Mesothelial cell of epicardium (in vitro differentiated cells): Measurements from ENCODE around the gene KRT27. TPM values are rescaled to one million over a fixed set of nuclear protein-coding genes. Genes with fewer than 3 reads are reported as not detected.
"Not testable (repeated sequence)": the region's sequence is repeated elsewhere in the genome, so short reads cannot be mapped to it uniquely, and the experiment has no call there.

Experiments
- DNase-seq, 2 experiments: peaks; one replicate each; pipeline ENCODE4 v3.0.0; 2021; ENCODE audit warnings: low spot score in 2 of 2; ENCODE audit not compliant: unreplicated experiment in 2 of 2
- H3K27ac Mint-ChIP-seq: 2 replicates; pipeline ENCODE4 v1.8.0; 2021; ENCODE audit warnings: mixed read lengths
- H3K27me3 Mint-ChIP-seq: 2 replicates; pipeline ENCODE4 v1.8.0; 2021; ENCODE audit warnings: low read depth, mixed read lengths
- H3K36me3 Mint-ChIP-seq: 2 replicates; pipeline ENCODE4 v1.8.0; 2021; ENCODE audit warnings: mixed read lengths
- H3K4me1 Mint-ChIP-seq: 2 replicates; pipeline ENCODE4 v1.8.0; 2021; ENCODE audit warnings: mixed read lengths
- H3K4me3 Mint-ChIP-seq: 2 replicates; pipeline ENCODE4 v1.8.0; 2021; ENCODE audit warnings: mild to moderate bottlenecking, moderate library complexity, mixed read lengths
- H3K9me3 Mint-ChIP-seq: 2 replicates; pipeline ENCODE4 v1.8.0; 2021; ENCODE audit warnings: mixed read lengths
- CTCF ChIP-seq: fragments of 200-600 bp; sonication (generic); IDR thresholded peaks from one replicate; pipeline ENCODE4 v1.5.0; 2021; ENCODE audit warnings: antibody characterized with exemption; ENCODE audit not compliant: unreplicated experiment
- total RNA-seq: library from RNA; stranded (reverse); gene quantifications from 3 replicates; pipeline ENCODE4 v1.2.1, GENCODE V29; 2021

The KRT27 gene
- total RNA-seq, 1 donor from 2014 or later: not detected

- H3K36me3 Mint-ChIP-seq: peaks cover 11% of the 10 kb centered on the region
- H3K27ac Mint-ChIP-seq: peak overlapping the region; percentile 87
- DNase-seq: peak; percentile 59 to 85
- peaks cover 12% of the 10 kb centered on the region for H3K27me3 Mint-ChIP-seq
- no peak for TF ChIP-seq CTCF
- H3K9me3 Mint-ChIP-seq: no peaks in the 10 kb centered on the region
- peak overlapping the region; percentile 93 for H3K4me3 Mint-ChIP-seq
- peaks cover 15% of the 10 kb centered on the region for H3K4me1 Mint-ChIP-seq
Measured at GRCh38 chr17:40818733-40819527, 36.6 kb upstream of the KRT27 start.

GRCh38 chr17:40818343-40818732 is 36.0 kb upstream of the KRT27 start:
- H3K4me3 Mint-ChIP-seq: peak overlapping the region; percentile 93
- TF ChIP-seq CTCF: no peak
- H3K27ac Mint-ChIP-seq: peak overlapping the region; percentile 83
- peaks cover 16% of the 10 kb centered on the region for H3K27me3 Mint-ChIP-seq
- peaks cover 11% of the 10 kb centered on the region for H3K36me3 Mint-ChIP-seq
- H3K4me1 Mint-ChIP-seq: peaks cover 15% of the 10 kb centered on the region
- no peaks in the 10 kb centered on the region for H3K9me3 Mint-ChIP-seq
- no peak for DNase-seq

GRCh38 chr17:40817103-40817682 is 34.8 kb upstream of the KRT27 start:
- Mint-ChIP-seq H3K27me3 (peaks cover 26% of the 10 kb centered on the region), H3K4me3 (peak overlapping the region; percentile 93), H3K9me3 (no peaks in the 10 kb centered on the region), H3K27ac (peak overlapping the region; percentile 54), H3K36me3 (peaks cover 11% of the 10 kb centered on the region), H3K4me1 (peaks cover 15% of the 10 kb centered on the region)
- DNase-seq: no peak
- TF ChIP-seq CTCF: no peak

- H3K27ac Mint-ChIP-seq: no peak overlapping the region
- DNase-seq: no peak
- H3K9me3 Mint-ChIP-seq: no peaks in the 10 kb centered on the region
- peaks cover 32% of the 10 kb centered on the region for H3K27me3 Mint-ChIP-seq
- TF ChIP-seq CTCF: no peak
- H3K36me3 Mint-ChIP-seq: peaks cover 11% of the 10 kb centered on the region
- H3K4me1 Mint-ChIP-seq: peaks cover 15% of the 10 kb centered on the region
- peak overlapping the region; percentile 93 for H3K4me3 Mint-ChIP-seq
Measured at GRCh38 chr17:40816569-40816968, 34.2 kb upstream of the KRT27 start.

- TF ChIP-seq CTCF: no peak
- H3K27me3 Mint-ChIP-seq: peaks cover 43% of the 10 kb centered on the region
- H3K9me3 Mint-ChIP-seq: no peaks in the 10 kb centered on the region
- peaks cover 16% of the 10 kb centered on the region for H3K4me1 Mint-ChIP-seq
- no peak for DNase-seq
- H3K4me3 Mint-ChIP-seq: no peak overlapping the region
- H3K27ac Mint-ChIP-seq: no peak overlapping the region
- peaks cover 11% of the 10 kb centered on the region for H3K36me3 Mint-ChIP-seq
Measured at GRCh38 chr17:40815381-40815780, 33.0 kb upstream of the KRT27 start.

GRCh38 chr17:40814657-40815056 is 32.3 kb upstream of the KRT27 start:
- Mint-ChIP-seq H3K36me3 (peaks cover 11% of the 10 kb centered on the region), H3K4me1 (peaks cover 13% of the 10 kb centered on the region), H3K27me3 (peaks cover 50% of the 10 kb centered on the region)
- H3K9me3 Mint-ChIP-seq, H3K4me3 Mint-ChIP-seq, DNase-seq, H3K27ac Mint-ChIP-seq: not testable (repeated sequence)
